ENCODE results near the gene LDHA.

DNA sequence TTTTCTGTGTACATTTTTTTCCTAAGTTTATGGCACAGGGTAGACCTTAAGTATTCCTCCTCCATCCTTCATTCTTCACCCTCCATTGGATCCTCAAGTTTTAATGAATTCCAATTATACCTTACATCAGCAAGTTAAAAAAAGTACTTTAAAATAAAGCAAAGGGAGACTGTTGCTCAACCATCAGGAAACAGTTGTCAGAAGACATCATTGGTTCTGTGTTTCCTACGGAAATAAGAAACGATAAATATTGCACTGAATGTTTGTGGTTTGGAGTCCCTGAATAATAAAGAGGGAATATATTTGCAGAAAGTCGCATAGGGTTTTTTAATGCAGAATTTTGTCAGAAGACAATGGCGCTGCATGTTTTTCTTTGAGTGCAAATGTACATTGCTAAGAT, 28.1 kb upstream of the LDHA start:
- TF ChIP-seq ZNF274 (IDR thresholded peaks at IDR 0.05; ENCODE audit: low read depth, low read length), result no peak
- TF ChIP-seq YY1 (IDR thresholded peaks at IDR 0.05; ENCODE audit: insufficient read depth, insufficient read length), result no peak
- no peak for TF ChIP-seq SUZ12 (IDR thresholded peaks at IDR 0.05; ENCODE audit: extremely low read depth, insufficient read depth, insufficient read length)

All from NT2/D1 (cell line).